ENCODE data around the gene CFAP410.

CFAP410 gene

DNA sequence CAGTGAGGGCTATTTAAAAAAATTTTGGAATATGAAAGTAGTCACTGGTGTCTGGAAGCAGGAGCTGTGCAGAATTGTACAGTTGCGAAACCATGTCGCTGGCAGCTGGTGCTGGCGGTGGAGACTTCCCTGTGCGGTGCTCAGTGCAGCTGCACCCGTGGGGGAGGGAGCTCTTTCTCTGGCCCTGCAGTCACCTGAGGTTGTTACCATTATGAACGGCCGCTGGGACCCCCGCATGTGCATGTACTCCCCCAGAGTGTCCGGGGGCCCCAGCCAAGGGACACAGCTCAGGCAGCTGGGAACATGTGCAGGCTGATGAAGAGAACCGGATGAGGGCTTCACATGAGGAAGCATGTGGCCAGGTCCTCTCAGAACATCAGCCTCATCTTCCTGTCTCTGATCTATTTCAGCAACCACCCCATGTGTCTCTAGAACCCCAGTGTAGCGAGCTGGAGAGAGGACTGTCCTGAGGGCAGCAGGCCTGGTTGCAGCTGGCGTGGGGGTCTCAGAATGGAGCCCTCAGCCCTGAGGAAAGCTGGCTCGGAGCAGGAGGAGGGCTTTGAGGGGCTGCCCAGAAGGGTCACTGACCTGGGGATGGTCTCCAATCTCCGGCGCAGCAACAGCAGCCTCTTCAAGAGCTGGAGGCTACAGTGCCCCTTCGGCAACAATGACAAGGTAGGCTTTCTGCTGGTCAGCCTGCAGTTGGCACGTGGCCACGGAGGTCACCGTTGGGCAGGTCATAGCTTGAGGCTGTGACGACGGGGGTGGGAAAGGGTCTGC, 14.2 kb upstream of the CFAP410 start, which contains the start of gene TRPM2:
Gene TRPM2, plus strand, starts transcription at position 431 of the 780 bp plus-strand sequence. Its CDS starts 80 bp downstream, at position 511.
- no peak for ATAC-seq
- TF ChIP-seq ZNF565 (CRISPR knock-in tag; conservative IDR thresholded peaks at IDR 0.05; ENCODE audit: low read depth) (no peak), OSR1 (CRISPR knock-in tag; IDR thresholded peaks at IDR 0.05) (no peak), ZC3H10 (CRISPR knock-in tag; IDR thresholded peaks at IDR 0.05) (no peak), ZFP30 (CRISPR knock-in tag; IDR thresholded peaks at IDR 0.05) (no peak), BACH2 (CRISPR knock-in tag; IDR thresholded peaks at IDR 0.05; ENCODE audit: borderline replicate concordance) (no peak), ZNF8 (CRISPR knock-in tag; IDR thresholded peaks at IDR 0.05) (no peak), PPARA (CRISPR knock-in tag; IDR thresholded peaks at IDR 0.05; ENCODE audit: borderline replicate concordance) (no peak), SNAI2 (CRISPR knock-in tag; IDR thresholded peaks at IDR 0.05) (no peak), TOX (CRISPR knock-in tag; IDR thresholded peaks at IDR 0.05; ENCODE audit: borderline replicate concordance) (no peak), GLIS3 (CRISPR knock-in tag; IDR thresholded peaks at IDR 0.05) (no peak), RARB (CRISPR knock-in tag; IDR thresholded peaks at IDR 0.05) (no peak), ESRRG (CRISPR knock-in tag; IDR thresholded peaks at IDR 0.05) (no peak)
- TF ChIP-seq, protein P1, sequence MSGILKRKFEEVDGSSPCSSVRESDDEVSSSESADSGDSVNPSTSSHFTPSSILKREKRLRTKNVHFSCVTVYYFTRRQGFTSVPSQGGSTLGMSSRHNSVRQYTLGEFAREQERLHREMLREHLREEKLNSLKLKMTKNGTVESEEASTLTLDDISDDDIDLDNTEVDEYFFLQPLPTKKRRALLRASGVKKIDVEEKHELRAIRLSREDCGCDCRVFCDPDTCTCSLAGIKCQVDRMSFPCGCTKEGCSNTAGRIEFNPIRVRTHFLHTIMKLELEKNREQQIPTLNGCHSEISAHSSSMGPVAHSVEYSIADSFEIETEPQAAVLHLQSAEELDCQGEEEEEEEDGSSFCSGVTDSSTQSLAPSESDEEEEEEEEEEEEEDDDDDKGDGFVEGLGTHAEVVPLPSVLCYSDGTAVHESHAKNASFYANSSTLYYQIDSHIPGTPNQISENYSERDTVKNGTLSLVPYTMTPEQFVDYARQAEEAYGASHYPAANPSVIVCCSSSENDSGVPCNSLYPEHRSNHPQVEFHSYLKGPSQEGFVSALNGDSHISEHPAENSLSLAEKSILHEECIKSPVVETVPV (CRISPR knock-in tag; IDR thresholded peaks at IDR 0.05): no peak
- TF ChIP-seq, protein P2, sequence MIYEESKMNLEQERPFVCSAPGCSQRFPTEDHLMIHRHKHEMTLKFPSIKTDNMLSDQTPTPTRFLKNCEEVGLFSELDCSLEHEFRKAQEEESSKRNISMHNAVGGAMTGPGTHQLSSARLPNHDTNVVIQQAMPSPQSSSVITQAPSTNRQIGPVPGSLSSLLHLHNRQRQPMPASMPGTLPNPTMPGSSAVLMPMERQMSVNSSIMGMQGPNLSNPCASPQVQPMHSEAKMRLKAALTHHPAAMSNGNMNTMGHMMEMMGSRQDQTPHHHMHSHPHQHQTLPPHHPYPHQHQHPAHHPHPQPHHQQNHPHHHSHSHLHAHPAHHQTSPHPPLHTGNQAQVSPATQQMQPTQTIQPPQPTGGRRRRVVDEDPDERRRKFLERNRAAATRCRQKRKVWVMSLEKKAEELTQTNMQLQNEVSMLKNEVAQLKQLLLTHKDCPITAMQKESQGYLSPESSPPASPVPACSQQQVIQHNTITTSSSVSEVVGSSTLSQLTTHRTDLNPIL (CRISPR knock-in tag; IDR thresholded peaks at IDR 0.05; ENCODE audit: low read depth): no peak
- TF ChIP-seq, protein P3, sequence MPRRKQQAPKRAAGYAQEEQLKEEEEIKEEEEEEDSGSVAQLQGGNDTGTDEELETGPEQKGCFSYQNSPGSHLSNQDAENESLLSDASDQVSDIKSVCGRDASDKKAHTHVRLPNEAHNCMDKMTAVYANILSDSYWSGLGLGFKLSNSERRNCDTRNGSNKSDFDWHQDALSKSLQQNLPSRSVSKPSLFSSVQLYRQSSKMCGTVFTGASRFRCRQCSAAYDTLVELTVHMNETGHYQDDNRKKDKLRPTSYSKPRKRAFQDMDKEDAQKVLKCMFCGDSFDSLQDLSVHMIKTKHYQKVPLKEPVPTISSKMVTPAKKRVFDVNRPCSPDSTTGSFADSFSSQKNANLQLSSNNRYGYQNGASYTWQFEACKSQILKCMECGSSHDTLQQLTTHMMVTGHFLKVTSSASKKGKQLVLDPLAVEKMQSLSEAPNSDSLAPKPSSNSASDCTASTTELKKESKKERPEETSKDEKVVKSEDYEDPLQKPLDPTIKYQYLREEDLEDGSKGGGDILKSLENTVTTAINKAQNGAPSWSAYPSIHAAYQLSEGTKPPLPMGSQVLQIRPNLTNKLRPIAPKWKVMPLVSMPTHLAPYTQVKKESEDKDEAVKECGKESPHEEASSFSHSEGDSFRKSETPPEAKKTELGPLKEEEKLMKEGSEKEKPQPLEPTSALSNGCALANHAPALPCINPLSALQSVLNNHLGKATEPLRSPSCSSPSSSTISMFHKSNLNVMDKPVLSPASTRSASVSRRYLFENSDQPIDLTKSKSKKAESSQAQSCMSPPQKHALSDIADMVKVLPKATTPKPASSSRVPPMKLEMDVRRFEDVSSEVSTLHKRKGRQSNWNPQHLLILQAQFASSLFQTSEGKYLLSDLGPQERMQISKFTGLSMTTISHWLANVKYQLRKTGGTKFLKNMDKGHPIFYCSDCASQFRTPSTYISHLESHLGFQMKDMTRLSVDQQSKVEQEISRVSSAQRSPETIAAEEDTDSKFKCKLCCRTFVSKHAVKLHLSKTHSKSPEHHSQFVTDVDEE (CRISPR knock-in tag; IDR thresholded peaks at IDR 0.05): no peak
- TF ChIP-seq, protein P4, sequence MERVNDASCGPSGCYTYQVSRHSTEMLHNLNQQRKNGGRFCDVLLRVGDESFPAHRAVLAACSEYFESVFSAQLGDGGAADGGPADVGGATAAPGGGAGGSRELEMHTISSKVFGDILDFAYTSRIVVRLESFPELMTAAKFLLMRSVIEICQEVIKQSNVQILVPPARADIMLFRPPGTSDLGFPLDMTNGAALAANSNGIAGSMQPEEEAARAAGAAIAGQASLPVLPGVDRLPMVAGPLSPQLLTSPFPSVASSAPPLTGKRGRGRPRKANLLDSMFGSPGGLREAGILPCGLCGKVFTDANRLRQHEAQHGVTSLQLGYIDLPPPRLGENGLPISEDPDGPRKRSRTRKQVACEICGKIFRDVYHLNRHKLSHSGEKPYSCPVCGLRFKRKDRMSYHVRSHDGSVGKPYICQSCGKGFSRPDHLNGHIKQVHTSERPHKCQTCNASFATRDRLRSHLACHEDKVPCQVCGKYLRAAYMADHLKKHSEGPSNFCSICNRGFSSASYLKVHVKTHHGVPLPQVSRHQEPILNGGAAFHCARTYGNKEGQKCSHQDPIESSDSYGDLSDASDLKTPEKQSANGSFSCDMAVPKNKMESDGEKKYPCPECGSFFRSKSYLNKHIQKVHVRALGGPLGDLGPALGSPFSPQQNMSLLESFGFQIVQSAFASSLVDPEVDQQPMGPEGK (CRISPR knock-in tag; IDR thresholded peaks at IDR 0.05; ENCODE audit: borderline replicate concordance): no peak

DNA sequence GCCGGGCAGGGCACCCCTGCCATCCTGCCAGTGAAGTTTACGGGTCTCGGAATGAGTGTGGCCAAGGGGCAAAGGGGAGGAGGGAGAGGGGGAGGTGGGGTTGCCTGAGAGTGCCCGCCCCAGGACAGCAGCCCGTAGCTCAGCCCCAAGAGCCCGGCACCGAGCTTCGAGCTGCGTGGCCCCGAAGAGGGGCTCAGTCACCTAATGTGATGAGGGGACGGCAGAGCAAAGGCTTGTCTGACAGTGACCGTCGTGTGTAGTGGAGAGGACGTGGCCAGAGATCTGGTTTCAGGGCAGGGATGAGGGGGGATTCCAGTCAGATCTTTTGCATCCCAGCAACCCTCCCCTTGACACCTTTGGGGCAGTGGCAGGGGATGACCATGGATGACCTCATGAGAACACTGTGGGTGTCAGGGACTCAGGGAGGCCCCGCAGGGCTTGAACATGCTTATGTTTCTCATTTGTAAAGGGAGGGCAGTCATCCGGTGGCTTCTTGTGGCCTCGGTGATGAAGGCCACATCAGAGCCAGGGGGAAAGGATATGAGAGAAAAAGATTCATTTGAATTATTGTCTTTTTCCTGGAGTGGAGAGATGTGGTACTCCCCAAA, 13.2 kb upstream of the CFAP410 start:
- ATAC-seq: no peak
- TF ChIP-seq ZC3H10 (CRISPR knock-in tag; IDR thresholded peaks at IDR 0.05) (no peak), ESRRG (CRISPR knock-in tag; IDR thresholded peaks at IDR 0.05) (no peak), SNAI2 (CRISPR knock-in tag; IDR thresholded peaks at IDR 0.05) (no peak), ZNF70 (CRISPR knock-in tag; IDR thresholded peaks at IDR 0.05) (no peak), TOX (CRISPR knock-in tag; IDR thresholded peaks at IDR 0.05; ENCODE audit: borderline replicate concordance) (no peak), ZNF8 (CRISPR knock-in tag; IDR thresholded peaks at IDR 0.05) (no peak), ZFP30 (CRISPR knock-in tag; IDR thresholded peaks at IDR 0.05) (no peak), ARNTL (CRISPR knock-in tag; IDR thresholded peaks at IDR 0.05; ENCODE audit: borderline replicate concordance, low read depth) (no peak)
- TF ChIP-seq, protein P3 (CRISPR knock-in tag; IDR thresholded peaks at IDR 0.05): no peak
- TF ChIP-seq, protein P1 (CRISPR knock-in tag; IDR thresholded peaks at IDR 0.05): no peak
- TF ChIP-seq, protein P2 (CRISPR knock-in tag; IDR thresholded peaks at IDR 0.05; ENCODE audit: low read depth): no peak
